Central memory CD4-positive, alpha-beta T cell (primary cell): ENCODE data around the gene SIGLEC5.
A peak's percentile ranks its signal among the peaks of the same experiment; 100 is the strongest.
"Not testable (repeated sequence)": the region's sequence is repeated elsewhere in the genome, so short reads cannot be mapped to it uniquely, and the experiment has no call there.

Experiments used
- DNase-seq: peaks from one replicate; pipeline ENCODE4 v3.0.0; 2022
- total RNA-seq, 3 experiments: gene quantifications; one replicate each; lab custom pipeline; 2026; lab: John Stamatoyannopoulos, UW

Gene SIGLEC5, protein sequence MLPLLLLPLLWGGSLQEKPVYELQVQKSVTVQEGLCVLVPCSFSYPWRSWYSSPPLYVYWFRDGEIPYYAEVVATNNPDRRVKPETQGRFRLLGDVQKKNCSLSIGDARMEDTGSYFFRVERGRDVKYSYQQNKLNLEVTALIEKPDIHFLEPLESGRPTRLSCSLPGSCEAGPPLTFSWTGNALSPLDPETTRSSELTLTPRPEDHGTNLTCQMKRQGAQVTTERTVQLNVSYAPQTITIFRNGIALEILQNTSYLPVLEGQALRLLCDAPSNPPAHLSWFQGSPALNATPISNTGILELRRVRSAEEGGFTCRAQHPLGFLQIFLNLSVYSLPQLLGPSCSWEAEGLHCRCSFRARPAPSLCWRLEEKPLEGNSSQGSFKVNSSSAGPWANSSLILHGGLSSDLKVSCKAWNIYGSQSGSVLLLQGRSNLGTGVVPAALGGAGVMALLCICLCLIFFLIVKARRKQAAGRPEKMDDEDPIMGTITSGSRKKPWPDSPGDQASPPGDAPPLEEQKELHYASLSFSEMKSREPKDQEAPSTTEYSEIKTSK
- total RNA-seq: 0 reads per million in 3 experiments

DNA sequence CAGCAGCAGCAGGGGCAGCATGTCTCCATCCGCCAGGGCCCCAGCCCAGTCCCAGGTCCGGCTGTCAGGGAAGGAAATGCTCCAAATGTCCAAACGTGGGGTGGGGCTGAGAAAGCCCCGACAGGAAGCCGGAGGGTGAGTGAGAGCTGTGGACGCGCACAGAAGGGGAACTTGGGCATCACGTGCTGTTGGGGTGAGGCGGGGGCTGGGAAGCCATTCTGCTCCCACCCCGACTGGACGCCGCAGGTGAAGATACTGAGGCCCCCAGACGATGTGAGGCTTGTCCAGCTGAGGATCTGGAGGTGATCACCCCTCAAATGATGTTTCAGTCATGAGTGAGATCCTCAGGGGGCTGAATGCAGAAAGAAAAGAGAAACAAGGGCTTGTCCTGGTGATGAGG lies at the start of gene SIGLEC5:
Gene SIGLEC5, minus strand, starts transcription at position 87 of the 400 bp plus-strand sequence. Its CDS starts 66 bp downstream, at position 21.
- DNase-seq: not testable (repeated sequence)

DNA sequence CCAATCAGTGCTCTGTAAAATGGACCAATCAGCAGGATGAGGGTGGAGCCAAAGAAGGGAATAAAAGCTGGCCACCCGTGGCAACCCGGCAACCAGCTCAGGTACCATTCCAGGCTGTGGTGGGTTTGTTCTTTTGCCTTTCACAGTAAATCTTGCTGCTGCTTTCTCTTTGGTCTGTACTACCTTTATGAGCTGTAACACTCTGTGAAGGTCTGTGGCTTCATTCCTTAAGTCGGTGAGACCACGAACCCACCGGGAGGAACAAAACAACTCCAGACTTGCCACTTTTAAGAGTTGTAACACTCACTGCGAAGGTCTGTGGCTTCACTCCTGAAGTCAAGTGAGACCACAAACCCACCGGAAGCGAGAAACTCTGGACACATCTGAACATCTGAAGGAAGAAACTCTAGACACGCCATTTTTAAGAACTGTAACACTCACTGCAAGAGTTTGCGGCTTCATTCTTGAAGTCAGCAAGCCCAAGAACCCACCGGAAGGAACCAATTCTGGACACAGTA lies 46.4 kb upstream of the SIGLEC5 start:
- DNase-seq: peak; percentile 19

DNA sequence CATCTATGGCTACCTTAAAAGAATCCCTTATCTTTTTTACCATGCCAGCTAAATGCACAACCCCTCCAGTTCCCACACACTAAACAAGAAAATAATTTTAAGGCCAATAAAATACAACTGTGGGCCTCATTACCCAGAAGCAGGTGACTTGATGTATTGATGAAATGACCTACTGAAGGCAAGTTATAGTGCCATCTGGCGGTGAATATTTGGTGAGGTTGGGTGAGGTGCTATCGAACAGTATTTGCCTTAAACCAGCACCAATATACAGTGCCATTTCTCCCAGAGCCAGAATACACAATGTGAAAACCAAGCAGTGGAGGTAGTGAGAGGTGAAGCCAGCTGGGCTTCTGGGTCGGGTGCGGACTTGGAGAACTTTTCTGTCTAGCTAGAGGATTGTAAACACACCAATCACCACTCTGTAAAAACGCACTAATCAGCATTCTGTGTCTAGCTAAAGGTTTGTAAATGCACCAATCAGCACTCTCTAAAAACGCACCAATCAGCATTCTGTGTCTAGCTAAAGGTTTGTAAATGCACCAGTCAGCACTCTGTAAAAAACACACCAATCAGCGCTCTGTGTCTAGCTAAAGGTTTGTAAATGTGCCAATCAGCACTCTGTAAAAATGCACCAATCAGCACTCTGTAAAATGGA lies 45.8 kb upstream of the SIGLEC5 start:
- not testable (repeated sequence) for DNase-seq

DNA sequence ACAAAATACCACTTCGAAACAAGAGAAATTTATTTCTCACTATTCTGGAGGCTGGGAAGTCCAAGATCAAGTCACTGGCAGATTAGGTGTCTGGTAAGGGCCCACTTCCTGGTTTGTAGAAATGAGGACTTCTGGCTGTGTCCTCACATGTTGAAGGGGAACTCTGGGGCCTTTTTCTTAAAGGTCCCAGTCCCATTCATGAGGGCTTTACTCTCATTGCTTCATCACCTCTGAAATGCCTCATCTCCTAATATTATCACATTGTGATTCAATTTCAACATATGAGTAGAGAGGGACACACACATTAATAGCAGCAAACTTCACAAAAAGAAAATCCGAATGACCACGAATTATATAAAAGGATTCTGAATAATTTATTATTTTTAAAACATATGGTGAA lies 38.0 kb upstream of the SIGLEC5 start:
- DNase-seq: no peak

DNA sequence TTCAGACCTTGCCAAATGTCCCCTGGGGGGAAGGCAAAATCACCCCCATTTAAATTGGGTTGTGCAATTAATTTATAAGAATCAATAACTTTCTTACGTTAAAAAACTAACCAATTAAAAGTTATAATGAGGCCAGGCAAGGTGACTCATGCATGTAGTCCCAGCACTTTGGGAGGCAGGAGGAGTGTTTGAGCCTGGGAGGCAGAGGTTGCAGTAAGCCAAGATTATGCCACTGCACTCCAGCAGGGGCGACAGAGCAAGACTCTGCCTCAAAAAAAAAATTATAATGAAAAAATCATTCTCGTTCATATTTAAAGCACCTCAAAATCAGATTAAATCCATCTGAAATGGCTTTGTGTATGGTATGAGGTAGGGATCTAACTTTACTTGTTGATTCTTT lies 34.8 kb upstream of the SIGLEC5 start:
- no peak for DNase-seq

DNA sequence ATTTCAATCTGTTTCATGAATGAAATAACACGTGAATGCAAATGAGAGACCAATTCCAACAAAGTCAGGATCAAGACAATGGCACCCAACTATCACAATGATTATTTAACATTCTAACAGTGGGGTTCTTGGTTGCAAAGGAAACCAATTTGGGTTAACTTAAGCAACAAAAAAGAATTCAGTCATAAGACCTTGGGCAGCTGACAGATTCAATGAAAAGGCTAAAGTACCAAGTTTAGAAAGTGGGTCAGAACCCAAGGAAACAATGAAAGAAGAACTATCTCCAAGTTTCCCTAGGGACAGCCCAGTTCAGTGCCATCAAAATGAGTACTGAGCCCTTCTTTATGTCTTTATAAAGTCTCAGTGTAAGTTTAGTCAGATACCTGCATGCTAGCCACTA lies 33.9 kb upstream of the SIGLEC5 start:
- no peak for DNase-seq

DNA sequence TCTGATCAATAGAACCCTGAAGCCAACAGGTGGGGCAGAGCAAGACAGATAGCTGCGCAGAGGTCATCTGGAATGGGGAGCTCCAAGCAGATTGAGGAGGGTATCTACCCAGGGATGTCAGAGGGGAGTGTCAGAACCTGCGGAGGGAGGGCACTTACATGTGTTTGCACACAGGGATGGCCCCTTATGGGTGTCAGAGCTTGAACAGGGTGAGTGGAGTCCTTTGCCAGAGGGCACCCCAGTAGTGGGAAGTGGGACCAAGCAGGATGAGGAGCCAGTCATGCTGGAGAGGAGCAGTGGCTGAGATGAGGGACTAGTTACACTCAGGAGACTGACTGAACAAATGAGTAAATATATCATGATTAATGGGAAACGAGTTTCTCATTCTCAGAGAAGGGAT lies 33.4 kb upstream of the SIGLEC5 start:
- DNase-seq: no peak

DNA sequence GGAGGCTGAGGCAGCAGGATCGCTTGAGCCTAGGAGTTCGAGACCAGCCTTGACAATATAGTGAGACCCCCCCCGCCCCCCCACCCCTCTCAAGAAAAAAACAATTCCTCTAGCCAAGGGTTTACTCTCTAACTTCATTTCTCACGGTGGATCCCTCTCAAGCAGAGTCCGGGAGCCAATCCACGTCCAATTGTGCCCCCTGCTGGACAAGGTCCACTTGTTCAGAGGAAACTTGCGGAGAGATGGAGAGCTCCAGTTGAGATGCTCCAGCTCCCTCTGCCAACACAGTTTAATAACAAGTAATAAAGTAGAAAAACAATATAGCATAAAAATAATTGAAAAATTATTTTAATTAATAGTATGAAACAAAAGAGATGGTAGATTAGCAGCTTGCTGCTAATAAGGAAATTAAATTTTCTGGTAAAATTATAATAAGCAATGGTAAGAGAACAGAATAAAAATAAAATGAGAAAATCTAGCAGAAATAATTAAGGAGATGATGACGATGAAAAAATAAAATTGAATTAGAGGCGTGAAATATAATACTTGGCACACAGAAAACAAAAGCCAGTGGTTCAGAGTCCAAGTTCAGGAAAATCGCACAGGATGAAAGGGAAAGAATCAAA lies 30.9 kb upstream of the SIGLEC5 start:
- peak; percentile 21 for DNase-seq

DNA sequence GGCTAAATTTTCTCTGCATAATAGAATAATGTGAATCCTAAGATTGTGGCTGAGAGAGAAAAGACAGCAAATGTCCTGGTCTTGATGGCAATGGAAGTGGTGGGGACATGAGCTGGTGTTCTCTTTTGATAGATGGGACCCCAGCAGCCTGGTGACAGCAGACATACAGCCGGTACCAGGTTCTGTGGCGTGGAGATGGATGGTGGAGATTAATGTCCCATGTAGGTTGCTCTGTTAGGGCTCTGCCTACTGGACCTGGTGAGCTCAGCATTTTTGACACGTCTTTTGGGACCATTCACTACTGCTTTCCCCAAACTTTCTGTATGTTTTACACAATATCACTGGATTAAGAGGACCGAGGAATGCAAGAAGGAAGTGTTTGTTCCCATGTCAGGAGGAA lies 24.6 kb upstream of the SIGLEC5 start:
- no peak for DNase-seq

DNA sequence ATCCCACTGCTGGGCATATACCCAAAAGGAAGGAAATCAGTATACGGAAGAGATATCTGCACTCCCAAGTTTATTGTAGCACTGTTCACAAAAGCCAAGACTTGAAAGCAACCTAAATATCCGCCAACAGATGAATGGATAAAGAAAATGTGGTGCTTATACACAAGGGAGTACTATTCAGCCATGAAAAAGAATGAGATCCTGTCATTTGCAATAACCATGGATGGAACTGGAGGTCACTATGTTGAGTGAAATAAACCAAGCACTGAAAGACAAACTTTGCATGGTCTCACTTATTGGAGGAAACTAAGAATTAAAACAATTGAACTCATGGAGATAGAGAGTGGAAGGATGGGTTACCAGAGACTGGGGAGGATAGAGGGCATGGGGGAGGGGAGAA lies 23.0 kb upstream of the SIGLEC5 start:
- no peak for DNase-seq

DNA sequence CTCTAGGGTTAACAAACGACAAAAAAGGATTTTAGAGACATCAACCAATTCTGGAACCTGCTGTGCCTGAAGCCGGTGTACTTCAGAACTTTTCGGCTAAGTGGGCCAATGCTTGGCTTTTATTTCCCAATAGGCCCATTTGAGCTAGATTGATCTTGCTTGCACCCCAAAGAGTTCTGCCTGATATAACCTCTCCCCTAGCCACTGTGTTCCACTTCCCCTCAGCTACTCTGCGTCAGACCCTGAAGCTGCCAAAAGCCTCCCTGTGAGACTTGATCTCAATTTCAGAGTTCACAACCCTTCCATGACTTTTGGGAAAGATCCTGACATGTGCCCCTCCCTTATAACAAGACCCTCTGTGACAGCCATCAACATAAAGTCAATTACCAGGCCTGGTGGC lies 22.1 kb upstream of the SIGLEC5 start:
- DNase-seq: no peak

DNA sequence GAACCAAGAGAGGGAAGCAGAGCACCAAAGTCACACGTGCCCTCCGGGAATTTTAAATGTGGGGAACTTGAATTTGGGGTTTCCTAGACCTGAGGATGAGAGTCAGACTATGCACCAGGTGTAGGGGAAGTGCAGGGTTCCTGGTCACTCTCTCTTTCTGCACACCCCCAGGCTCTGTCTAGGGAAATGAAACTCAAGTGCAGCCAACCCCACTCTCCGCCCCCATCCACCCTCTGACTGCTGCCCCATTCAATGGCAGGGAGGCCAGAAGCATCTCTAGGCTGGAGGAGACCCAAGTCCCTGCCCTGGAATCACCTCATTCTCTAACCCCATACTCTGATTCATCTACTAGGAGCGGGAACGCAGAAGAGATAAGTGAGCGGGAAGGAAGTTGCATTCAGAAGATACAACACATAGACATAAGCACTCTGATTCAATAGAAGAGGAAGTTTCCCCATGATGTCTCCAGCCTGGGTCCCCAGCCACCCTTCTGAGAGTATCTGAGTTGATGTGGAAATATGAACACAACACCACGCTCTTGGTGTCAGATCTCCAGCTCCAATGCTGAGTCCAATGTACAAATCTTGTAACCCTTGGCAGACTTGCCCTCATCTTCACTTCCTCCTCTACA lies 21.1 kb upstream of the SIGLEC5 start:
- no peak for DNase-seq

DNA sequence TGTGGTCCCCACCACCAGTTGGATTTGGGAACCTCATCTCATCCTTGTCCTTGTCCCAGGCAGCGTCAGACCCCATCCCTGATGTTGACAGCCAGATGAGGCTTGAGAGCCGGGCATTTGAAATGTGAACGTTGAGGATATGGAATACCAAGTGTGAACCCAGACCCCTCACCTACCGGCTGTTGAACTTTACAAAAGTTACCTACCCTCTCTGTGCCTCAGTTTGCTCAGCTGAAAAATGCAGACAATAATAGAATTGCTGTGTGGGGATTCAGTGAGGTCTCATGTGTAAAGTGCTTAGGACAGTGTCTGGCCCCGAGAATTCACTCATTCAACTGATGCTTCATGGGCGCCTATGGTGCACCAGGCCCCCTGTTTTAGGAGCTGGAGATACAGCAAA lies 17.1 kb upstream of the SIGLEC5 start:
- DNase-seq: no peak

DNA sequence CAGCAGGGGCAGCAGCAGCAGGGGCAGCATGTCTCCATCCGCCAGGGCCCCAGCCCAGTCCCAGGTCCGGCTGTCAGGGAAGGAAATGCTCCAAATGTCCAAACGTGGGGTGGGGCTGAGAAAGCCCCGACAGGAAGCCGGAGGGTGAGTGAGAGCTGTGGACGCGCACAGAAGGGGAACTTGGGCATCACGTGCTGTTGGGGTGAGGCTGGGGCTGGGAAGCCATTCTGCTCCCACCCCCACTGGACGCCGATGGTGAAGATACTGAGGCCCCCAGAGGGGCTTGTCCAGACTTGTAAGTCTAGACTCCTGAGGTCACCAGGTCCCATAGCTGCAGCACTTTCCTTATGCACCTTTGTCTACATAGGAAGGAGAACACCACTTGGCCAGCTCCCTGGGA lies 16.5 kb upstream of the SIGLEC5 start, which contains the start of gene SIGLEC14:
Gene SIGLEC14, minus strand, starts transcription at position 96 of the 400 bp plus-strand sequence. Its CDS starts 66 bp downstream, at position 30.
- not testable (repeated sequence) for DNase-seq

DNA sequence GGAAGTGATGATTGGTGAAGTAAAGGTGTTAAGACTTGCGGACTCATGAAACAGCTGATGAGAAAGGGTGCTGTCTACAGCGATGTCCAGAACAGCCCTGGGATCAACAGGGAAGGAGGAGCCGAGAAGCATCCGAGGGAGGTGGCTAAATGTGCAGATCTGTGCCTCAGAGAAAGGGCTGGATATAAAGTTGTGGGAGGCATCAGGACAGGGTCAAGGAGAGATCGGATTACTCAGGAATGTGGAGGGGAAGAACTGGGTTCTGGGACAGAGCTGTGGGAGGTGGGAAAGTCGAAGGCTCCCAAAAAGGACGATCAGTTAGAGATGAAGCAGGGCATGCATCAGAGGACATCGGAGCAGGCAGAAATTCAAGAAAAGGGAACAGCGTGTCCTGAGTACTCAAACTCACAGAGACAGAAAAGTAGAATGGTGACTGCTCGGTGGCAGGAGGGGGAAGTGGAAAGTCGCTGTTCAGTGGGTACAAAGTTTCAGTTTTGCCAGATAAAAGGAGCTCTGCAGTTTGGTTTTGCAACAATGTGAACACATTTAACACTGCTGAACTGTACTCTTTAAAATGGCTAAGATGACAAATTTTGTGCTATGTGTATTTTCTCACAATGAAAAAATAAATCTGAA lies 14.6 kb upstream of the SIGLEC5 start:
- no peak for DNase-seq

DNA sequence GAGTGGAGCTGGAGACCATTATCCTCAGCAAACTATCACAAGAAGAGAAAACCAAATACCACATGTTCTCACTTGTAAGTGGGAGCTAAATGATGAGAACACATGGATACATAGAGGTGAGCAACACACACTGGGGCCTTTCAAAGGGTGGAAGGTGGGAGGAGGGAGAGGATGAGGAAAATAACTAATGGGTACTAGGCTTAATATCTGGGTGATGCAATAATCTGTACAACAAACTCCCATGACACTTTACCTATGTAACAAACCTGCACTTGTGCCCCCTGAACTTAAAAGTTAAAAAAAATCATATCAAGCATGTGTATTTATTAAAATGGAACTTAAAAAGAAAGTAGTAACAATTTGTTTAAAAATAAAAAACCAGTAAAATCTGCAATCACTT lies 11.4 kb upstream of the SIGLEC5 start:
- DNase-seq: no peak

DNA sequence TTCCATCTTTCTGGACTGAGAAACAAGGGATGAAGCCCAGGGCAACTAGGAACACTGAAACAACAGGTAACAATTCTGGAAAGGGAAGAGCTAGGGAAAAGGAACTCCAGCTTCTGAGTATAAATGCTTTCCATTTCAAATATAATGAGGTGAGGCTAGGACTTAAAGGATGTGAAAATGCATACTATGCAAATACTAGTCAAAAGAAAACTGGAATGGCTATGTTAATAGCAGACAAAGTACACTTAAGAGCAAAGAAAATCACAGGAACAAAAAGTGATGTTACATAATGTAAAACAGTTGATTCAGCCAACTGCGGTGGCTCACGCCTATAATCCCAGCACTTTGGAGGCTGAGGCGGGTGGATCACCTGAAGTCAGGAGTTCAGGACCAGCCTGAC lies 10.2 kb upstream of the SIGLEC5 start:
- DNase-seq: no peak

DNA sequence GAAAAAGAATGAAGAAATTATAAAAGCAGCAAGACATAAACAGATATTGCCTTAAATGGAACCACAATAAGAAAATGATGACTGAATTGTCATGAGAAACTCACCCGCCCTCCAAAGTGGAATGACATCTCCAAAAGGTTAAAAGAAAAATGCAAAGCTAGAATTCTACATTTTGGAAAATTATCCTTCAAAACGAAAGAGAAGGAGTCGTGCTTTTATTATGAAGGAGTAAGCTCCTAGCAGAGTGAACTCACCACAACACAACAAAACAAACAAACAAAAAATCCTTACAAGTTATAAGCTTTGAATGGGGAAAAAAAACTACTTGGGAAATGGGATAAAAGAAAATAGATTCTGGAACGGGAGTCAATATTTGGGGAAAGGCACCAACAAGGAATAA lies 9.7 kb upstream of the SIGLEC5 start:
- DNase-seq: no peak

DNA sequence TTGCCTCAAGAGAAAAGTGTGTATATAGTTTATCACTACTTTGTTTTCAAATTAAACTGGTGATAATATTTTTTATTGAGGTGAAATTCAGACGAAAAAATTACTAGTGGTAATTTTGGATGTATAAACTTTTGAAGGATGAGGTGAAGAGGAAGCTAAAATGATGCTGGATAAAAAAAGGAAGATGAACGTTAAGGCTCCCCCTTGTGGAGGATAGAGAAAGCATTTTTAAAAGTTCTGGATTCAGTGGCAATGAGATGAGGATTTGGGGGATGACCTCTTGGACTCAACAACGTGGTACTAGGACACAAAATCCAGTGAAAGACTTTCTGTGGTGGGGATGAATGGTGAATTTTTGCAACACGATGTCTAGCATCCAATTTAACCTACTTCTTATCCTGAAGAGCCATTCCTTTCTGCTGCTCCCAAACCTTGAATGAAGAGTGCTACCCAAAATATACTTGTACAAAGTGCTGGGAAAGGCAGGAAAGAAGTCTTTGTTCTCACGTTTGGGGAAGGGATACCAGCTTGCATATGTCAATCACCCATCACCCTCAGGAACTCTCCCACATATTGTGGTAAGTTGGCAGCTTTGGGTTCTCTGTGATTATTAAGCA lies 7.3 kb upstream of the SIGLEC5 start:
- no peak for DNase-seq

DNA sequence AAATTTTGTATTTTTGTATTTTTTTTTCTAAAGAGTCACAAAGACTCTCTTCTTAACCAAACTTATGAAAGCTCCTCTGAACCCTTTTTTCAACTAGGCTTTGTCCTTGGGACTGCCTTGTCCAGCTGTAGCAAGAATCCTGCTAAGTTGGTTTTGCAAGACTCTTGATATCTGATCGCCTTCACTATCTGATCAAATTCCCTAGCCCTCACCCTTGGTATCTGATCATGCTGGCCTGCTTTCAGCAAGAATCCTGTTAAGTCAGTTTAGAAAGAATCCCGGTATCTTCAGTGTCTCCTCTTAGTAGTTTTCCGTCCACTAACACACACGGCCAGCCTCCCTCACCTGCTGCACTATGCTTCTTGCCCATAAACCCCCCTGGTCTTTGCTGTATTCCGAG lies 1.9 kb upstream of the SIGLEC5 start:
- DNase-seq: no peak

DNA sequence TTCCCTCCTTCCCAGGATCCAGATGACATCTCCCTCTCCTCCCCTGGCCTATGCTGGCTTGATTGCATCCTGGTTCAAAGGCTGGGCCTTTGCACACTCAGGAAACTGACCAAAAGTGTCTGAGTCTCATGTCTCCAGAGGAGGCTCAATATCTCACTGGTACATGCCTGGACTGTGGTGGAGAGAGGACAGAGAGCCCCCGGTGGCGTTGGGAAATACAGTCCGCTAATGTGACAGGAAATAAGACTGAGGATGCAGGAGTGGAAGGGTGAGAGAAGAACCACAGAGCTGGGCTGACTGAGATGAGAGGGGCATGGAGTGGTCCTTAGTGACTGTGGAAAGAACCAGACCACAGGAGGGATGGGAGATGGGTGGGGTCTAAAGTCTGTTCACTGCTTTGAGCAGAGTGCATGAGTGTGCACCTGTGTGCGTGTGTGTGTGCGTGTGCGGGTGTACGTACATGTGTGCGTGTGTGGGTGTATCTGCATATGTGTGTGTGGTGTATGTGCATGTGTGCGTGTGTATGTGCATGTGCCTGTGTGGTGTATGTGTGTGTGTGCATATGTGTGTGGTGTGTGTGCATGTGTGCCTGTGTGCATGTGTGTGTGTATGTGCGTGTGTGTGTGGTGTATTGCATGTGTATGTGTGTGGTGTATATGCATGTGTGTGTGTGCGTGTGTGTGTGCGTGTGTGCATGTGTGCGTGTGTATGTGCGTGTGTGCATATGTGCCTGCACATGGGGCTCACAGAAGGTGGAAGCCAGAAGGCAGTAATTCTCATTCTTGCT lies 1.9 kb downstream of the SIGLEC5 start:
- DNase-seq: no peak
